ENCODE data around the gene SLC44A4. TPM values are rescaled to one million over a fixed set of nuclear protein-coding genes. Genes with fewer than 3 reads are reported as not detected.

SLC44A4 gene
- total and polyA plus RNA-seq, 9 of the 15 experiments (the other 6 are each of a cell fraction or from before 2014, with no cell fraction given) = 7.9 to 18.6 (median 11.2) TPM

GRCh38 chr6:31900917-31901414 lies 22.2 kb upstream of the SLC44A4 start (continued):
- no peak for TF ChIP-seq KDM1A (IDR thresholded peaks at IDR 0.05)
- TF ChIP-seq ZSCAN32 (CRISPR knock-in tag; IDR thresholded peaks at IDR 0.05) = 0 out of 2 replicates have a peak, but pooled peaks have one; percentile 2
- no peak for TF ChIP-seq SMC3 (conservative IDR thresholded peaks at IDR 0.05; ENCODE audit: insufficient read depth, low read depth, low read length)
- no peak for TF ChIP-seq PKNOX1 (IDR thresholded peaks at IDR 0.05)
- no peak for TF ChIP-seq PRMT5 (CRISPR knock-in tag; IDR thresholded peaks at IDR 0.05)
- 0 out of 2 replicates have a peak, but pooled peaks have one; percentile 38 for TF ChIP-seq HDAC8 (tag; IDR thresholded peaks at IDR 0.05)
- no peak for TF ChIP-seq CEBPB (tag; IDR thresholded peaks at IDR 0.05)
- no peak for TF ChIP-seq ZFPM2 (CRISPR knock-in tag; IDR thresholded peaks at IDR 0.05)
- TF ChIP-seq MAZ (CRISPR knock-in tag; conservative IDR thresholded peaks at IDR 0.05 in 1 of 2, IDR thresholded peaks at IDR 0.05 in 1 of 2) = peak in 1 of 2 experiments; percentile 33; a peak in 2 of 4 replicates
- no peak for TF ChIP-seq HBP1 (CRISPR knock-in tag; IDR thresholded peaks at IDR 0.05)
- TF ChIP-seq ATF7 (IDR thresholded peaks at IDR 0.05) = 0 out of 2 replicates have a peak, but pooled peaks have one; percentile 13
- TF ChIP-seq EWSR1 (IDR thresholded peaks at IDR 0.05; ENCODE audit: borderline replicate concordance, low read depth, partially characterized antibody) = no peak
- 0 out of 2 replicates have a peak, but pooled peaks have one; percentile 43 for TF ChIP-seq HOMEZ (CRISPR knock-in tag; IDR thresholded peaks at IDR 0.05)
- peak; percentile 52; the same call in 1 of the 2 replicates for TF ChIP-seq NR4A1 (CRISPR knock-in tag; IDR thresholded peaks at IDR 0.05)
- no peak for TF ChIP-seq NR4A1 (tag; IDR thresholded peaks at IDR 0.05)
- no peak for TF ChIP-seq HNRNPL (IDR thresholded peaks at IDR 0.05; ENCODE audit: low read depth, low read length)
